Sigmoid colon (tissue), 4 donors: ENCODE measurements around the gene USPL1.

ENCODE experiments used
- CTCF ChIP-seq, 4 experiments: fragments of 450-650 bp in 3 of 4; fragments of 200-600 bp in 1 of 4; IDR thresholded peaks; one replicate each; pipeline ENCODE4 v1.5.1; 2016 to 2019; ENCODE audit warnings: antibody characterized with exemption in 4 of 4, mild to moderate bottlenecking in 3 of 4, moderate library complexity in 2 of 4
- EP300 ChIP-seq, 4 donors: sonication (generic); formaldehyde crosslinking; IDR thresholded peaks; one replicate each; pipeline ENCODE4 v1.6.1; 2017; ENCODE audit warnings: antibody characterized with exemption in 4 of 4
- POLR2AphosphoS5 ChIP-seq, 4 donors: sonication (generic); formaldehyde crosslinking; IDR thresholded peaks; one replicate each; pipeline ENCODE4 v1.6.1; 2017; ENCODE audit warnings: antibody characterized with exemption in 4 of 4

GRCh38 chr13:30702006-30702405, 84.3 kb downstream of the USPL1 start:
- TF ChIP-seq CTCF (IDR thresholded peaks at IDR 0.05) (no peak), POLR2AphosphoS5 (IDR thresholded peaks at IDR 0.05) (no peak), EP300 (IDR thresholded peaks at IDR 0.05) (no peak)
